Peyer's patch (tissue), 4 donors: ENCODE measurements around the gene KCNMA1.
A peak's percentile ranks its signal among the peaks of the same experiment; 100 is the strongest.

Experiments
- POLR2A ChIP-seq, 2 donors: fragments of 450-650 bp; IDR thresholded peaks; one replicate each; pipeline ENCODE4 v1.5.1; 2017; ENCODE audit warnings: antibody characterized with exemption in 2 of 2, mild to moderate bottlenecking in 2 of 2, moderate library complexity in 2 of 2
- TF ChIP-seq, protein P1 (sequence below), 6 experiments: fragments of 450-650 bp in 4 of 6; fragments of 200-600 bp in 2 of 6; sonication (generic) in 1 of 6; IDR thresholded peaks; one replicate each; pipeline ENCODE4 v1.5.1; 2017 to 2019; ENCODE audit warnings: antibody characterized with exemption in 6 of 6, mild to moderate bottlenecking in 3 of 6, moderate library complexity in 1 of 6

DNA sequence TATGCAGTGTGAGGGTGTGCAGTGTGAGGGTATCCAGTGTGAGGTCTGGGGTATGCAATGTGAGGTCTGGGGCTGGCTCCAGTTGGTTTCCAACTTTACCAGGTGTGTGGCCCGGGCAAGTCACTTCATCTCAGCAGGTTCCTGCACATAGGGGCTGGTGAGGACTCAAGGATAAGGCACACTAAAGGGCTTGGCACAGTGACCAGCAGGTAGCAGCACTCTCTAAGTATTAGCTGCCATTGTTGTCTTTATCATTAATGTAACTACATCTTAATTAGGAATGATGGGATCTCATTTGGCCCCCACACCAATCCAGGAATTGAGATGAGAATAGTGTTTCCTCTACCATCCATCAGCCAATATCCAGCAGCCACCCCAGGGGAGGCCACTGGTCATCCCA, 117.3 kb downstream of the KCNMA1 start:
- TF ChIP-seq POLR2A (IDR thresholded peaks at IDR 0.05), result no peak
- TF ChIP-seq, protein P1, sequence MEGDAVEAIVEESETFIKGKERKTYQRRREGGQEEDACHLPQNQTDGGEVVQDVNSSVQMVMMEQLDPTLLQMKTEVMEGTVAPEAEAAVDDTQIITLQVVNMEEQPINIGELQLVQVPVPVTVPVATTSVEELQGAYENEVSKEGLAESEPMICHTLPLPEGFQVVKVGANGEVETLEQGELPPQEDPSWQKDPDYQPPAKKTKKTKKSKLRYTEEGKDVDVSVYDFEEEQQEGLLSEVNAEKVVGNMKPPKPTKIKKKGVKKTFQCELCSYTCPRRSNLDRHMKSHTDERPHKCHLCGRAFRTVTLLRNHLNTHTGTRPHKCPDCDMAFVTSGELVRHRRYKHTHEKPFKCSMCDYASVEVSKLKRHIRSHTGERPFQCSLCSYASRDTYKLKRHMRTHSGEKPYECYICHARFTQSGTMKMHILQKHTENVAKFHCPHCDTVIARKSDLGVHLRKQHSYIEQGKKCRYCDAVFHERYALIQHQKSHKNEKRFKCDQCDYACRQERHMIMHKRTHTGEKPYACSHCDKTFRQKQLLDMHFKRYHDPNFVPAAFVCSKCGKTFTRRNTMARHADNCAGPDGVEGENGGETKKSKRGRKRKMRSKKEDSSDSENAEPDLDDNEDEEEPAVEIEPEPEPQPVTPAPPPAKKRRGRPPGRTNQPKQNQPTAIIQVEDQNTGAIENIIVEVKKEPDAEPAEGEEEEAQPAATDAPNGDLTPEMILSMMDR (IDR thresholded peaks at IDR 0.05), result peak in 3 of 6 experiments; percentile 10 to 23 (median 20)
